GM12801 (cell line): ENCODE data around the gene TSNAX.

Source experiments
- TF ChIP-seq, protein P1 (sequence below): IDR thresholded peaks from one replicate; pipeline ENCODE4 v1.5.1; 2011; ENCODE audit warnings: control low read depth; ENCODE audit not compliant: insufficient read length; ENCODE audit errors: extremely low read depth

Gene TSNAX

DNA sequence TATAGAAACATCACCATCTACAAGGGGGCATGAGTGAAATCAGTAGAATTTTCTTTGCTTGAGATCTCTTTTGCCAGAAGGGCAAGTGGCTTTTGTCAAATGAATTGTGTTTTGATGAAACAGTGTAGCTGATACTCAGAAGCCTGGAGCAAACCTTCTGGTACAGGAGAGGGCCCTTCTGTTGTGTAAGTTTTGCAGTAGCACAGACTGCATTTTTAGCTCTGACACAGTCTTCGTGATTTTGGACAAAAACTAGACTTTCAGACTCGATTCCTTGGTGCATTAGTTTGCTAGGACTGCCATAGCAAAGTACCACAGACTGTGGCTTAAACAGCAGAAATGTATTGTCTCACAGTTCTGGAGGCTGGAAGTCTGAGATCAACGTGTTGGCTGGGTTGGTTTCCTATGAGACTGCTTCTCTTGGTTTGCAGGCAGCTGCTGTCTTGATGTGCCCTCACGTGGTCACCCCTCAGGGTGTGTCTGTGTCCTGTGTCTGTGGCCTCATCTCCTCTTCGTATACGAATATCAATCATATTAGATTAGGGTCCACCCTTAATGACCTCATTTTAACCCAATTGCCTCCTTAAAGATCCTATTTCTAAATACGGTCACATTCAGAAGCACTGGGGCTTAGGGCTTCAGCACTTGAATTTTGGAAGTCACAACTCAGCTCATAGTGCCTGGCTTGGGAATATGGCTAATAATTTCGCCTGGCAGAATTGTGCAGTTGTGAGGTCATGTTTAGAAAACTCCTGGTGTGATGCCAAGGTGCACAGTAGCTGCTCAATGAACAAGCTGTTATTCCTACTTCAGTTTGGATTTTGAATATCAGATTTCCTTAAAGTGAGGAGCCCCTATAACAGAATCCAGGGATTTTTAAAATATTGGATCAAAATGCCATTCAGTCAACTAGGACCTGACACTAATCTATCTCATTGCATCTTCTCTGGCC lies 77.0 kb downstream of the TSNAX start:
- TF ChIP-seq, protein P1, sequence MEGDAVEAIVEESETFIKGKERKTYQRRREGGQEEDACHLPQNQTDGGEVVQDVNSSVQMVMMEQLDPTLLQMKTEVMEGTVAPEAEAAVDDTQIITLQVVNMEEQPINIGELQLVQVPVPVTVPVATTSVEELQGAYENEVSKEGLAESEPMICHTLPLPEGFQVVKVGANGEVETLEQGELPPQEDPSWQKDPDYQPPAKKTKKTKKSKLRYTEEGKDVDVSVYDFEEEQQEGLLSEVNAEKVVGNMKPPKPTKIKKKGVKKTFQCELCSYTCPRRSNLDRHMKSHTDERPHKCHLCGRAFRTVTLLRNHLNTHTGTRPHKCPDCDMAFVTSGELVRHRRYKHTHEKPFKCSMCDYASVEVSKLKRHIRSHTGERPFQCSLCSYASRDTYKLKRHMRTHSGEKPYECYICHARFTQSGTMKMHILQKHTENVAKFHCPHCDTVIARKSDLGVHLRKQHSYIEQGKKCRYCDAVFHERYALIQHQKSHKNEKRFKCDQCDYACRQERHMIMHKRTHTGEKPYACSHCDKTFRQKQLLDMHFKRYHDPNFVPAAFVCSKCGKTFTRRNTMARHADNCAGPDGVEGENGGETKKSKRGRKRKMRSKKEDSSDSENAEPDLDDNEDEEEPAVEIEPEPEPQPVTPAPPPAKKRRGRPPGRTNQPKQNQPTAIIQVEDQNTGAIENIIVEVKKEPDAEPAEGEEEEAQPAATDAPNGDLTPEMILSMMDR: no peak

DNA sequence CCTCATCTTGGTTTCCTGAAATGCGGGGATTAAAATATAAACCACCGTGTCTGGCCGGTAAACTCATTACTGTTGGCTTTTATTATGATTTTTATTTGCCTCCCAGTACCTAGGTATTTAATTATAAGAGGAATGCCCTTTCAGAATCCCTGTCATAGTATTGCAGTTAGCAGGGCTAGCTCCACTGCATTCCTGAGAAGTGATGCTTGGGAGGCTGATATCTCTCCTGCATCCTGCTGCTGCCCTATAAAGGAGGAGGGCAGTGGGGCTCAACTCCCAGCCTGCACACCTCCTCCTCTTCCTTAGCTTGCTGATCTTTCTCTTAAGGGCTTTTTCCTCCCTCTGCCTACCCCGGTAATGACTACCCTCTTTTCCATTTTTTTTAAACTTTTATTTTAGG lies 78.2 kb downstream of the TSNAX start:
- TF ChIP-seq, protein P1: no peak

DNA sequence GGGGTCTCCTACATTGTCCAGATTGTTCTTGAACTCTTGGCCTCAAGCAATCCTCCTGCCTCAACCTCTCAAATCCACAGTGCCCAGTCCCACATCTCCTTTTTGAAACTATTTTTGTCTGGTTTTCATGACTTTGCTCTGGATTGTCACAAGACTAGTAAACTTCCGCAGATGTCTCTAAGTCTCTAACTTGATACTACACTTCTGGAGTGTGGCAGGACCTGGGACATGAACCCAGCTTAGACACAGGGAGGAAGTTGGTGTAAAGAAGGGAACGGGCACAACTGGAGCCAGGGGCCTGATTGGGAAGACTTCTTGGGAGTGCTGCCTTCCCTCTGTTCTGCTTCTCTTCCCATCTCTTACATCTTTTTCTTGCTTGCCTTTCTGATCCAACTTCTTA lies 81.9 kb downstream of the TSNAX start:
- TF ChIP-seq, protein P1: no peak

DNA sequence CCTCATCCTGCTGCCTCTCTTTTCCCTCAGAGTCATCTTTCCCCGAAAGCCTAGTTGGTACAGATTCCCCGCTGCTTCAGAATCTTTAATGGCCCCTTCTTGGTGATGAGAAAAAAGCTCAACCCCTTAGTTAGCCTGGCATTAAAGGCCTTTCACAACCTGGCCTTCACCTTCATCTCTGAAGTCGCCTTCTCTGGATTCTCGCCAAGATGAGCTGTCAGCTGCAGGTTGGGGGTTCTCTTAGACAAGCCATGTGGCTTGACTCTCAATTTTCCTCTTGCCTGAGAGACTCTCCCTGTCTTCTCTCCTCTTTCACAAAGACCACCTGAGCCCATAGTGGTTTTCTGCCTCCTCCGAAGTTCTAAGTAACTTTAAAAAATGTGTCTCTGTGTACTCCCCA lies 82.6 kb downstream of the TSNAX start:
- TF ChIP-seq, protein P1: no peak

DNA sequence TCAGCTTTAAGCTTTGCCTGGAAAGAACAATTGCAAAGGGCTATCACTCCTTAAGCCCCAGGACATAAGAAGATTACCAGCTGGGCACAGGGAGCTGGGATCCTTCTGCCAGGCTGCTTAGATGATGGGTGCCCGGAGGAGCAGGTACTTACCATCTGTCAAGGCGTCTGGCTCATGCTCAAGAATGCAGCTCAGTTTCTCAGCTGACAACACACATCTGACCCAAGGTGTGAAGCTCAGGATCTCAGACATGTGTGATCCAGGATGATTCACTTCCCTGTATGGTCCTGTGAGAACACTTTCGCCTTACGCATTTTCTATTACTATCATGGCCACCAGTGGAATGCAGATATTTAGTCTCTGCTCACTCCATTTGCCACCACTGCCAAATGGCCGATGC lies 83.4 kb downstream of the TSNAX start:
- TF ChIP-seq, protein P1: no peak

DNA sequence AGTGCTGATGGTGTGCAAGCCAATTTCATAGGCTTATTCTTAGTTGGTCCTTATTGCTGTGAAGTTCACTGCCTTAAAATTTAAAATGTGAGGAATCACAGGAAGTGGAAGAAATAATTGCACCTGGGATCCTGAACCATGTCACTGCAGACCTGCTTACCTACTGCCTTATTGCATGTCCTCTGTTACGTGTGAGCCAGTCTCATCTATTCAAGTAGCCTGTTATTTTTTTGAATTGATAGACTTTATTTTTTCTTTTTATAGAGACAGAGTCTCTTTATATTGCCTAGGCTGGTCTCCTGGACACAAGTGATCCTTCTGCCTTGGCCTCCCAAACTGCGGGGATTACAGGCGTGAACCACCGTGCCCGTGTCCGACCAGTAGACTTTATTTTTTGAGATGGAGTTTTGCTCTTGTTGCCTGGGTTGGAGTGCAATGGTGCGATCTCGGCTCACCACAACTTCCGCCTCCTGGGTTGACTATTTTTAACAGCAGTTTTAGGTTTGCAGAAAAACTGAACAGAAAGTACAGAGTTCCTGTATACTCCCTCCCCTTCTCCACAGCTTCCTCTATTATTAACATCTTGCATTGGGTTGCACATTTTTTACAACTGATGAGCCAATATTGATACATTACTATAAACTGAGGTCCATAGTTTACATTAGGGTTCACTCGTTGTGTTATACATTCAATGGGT lies 84.1 kb downstream of the TSNAX start:
- TF ChIP-seq, protein P1: no peak
